LNCAP (cell line): ENCODE measurements around the gene PARP14.

ENCODE experiments used
- TF ChIP-seq, protein P1 (sequence below): fragments of 450-650 bp; IDR thresholded peaks from 2 replicates; pipeline ENCODE4 v1.5.1; 2017; ENCODE audit warnings: mild to moderate bottlenecking

PARP14 gene, protein sequence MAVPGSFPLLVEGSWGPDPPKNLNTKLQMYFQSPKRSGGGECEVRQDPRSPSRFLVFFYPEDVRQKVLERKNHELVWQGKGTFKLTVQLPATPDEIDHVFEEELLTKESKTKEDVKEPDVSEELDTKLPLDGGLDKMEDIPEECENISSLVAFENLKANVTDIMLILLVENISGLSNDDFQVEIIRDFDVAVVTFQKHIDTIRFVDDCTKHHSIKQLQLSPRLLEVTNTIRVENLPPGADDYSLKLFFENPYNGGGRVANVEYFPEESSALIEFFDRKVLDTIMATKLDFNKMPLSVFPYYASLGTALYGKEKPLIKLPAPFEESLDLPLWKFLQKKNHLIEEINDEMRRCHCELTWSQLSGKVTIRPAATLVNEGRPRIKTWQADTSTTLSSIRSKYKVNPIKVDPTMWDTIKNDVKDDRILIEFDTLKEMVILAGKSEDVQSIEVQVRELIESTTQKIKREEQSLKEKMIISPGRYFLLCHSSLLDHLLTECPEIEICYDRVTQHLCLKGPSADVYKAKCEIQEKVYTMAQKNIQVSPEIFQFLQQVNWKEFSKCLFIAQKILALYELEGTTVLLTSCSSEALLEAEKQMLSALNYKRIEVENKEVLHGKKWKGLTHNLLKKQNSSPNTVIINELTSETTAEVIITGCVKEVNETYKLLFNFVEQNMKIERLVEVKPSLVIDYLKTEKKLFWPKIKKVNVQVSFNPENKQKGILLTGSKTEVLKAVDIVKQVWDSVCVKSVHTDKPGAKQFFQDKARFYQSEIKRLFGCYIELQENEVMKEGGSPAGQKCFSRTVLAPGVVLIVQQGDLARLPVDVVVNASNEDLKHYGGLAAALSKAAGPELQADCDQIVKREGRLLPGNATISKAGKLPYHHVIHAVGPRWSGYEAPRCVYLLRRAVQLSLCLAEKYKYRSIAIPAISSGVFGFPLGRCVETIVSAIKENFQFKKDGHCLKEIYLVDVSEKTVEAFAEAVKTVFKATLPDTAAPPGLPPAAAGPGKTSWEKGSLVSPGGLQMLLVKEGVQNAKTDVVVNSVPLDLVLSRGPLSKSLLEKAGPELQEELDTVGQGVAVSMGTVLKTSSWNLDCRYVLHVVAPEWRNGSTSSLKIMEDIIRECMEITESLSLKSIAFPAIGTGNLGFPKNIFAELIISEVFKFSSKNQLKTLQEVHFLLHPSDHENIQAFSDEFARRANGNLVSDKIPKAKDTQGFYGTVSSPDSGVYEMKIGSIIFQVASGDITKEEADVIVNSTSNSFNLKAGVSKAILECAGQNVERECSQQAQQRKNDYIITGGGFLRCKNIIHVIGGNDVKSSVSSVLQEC (N-terminal part only)

DNA sequence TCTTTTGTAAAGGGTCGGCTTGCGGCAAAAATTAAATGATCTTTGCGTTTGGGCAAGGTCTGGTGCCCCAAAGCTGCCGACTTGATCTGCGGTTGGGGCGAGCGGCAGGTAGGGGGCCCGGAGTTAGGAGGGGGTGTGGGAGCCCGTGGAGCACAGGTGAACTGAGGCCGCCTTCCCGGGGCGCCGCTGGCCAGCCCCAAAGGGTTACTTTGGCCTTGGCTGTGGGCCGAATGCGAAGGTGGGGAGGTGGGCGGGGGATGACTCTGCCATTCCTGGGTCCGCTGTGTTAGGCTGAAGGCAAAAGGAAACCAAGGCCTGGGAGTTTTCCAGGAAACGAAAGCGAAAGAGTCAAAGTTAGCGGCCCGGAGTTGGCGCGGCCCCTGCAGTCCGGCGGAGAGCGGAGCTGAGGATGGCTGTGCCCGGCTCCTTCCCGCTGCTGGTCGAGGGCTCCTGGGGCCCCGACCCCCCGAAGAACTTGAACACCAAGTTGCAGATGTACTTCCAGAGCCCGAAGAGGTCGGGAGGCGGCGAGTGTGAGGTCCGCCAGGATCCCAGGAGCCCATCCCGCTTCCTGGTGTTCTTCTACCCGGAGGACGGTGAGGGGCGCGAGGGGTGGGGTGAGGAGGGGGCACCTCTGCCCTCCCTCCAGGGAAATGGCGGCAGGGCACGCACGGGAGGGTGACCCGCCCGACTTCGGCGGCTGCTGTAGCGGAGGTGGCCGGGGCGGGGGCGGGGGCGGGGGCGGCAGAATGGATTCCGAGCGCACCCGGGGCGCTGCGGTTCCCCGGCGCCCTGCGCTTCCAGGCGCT is at the start of gene PARP14:
TSS of gene PARP14 (plus strand) at position 365 of the 809 bp plus-strand sequence. CDS start at position 410, 45 bp downstream.
- TF ChIP-seq, protein P1, sequence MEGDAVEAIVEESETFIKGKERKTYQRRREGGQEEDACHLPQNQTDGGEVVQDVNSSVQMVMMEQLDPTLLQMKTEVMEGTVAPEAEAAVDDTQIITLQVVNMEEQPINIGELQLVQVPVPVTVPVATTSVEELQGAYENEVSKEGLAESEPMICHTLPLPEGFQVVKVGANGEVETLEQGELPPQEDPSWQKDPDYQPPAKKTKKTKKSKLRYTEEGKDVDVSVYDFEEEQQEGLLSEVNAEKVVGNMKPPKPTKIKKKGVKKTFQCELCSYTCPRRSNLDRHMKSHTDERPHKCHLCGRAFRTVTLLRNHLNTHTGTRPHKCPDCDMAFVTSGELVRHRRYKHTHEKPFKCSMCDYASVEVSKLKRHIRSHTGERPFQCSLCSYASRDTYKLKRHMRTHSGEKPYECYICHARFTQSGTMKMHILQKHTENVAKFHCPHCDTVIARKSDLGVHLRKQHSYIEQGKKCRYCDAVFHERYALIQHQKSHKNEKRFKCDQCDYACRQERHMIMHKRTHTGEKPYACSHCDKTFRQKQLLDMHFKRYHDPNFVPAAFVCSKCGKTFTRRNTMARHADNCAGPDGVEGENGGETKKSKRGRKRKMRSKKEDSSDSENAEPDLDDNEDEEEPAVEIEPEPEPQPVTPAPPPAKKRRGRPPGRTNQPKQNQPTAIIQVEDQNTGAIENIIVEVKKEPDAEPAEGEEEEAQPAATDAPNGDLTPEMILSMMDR = no peak

DNA sequence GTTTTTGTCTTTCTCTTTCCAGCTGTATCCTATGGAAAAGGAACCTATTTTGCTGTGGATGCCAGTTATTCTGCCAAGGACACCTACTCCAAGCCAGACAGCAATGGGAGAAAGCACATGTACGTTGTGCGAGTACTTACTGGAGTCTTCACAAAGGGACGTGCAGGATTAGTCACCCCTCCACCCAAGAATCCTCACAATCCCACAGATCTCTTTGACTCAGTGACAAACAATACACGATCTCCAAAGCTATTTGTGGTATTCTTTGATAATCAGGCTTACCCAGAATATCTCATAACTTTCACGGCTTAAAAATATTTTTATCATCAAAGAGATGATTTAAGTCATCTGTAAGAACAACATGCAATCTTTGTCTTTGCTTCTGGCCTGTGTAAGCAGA is 44.9 kb upstream of the PARP14 start:
- TF ChIP-seq, protein P1 = no peak

DNA sequence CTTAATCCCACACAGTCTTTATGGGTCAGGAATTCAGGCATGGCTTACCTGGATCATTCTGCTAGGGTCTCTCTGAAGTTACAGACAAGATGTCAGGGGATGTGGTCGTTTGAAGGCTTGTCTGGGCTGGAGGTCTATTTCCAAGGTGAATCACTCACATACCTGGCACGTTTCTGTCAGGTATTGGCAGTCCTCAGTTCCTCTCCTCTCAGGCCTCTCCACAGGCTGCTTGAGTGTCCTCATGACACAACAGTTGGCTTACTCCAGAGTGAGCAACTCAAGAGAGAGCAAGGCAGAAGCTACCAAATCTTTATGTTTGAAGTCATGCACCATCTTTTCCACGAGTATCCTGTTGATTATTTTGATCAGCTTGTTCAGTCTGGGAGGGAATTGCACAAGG is 43.9 kb upstream of the PARP14 start:
- TF ChIP-seq, protein P1 = no peak

DNA sequence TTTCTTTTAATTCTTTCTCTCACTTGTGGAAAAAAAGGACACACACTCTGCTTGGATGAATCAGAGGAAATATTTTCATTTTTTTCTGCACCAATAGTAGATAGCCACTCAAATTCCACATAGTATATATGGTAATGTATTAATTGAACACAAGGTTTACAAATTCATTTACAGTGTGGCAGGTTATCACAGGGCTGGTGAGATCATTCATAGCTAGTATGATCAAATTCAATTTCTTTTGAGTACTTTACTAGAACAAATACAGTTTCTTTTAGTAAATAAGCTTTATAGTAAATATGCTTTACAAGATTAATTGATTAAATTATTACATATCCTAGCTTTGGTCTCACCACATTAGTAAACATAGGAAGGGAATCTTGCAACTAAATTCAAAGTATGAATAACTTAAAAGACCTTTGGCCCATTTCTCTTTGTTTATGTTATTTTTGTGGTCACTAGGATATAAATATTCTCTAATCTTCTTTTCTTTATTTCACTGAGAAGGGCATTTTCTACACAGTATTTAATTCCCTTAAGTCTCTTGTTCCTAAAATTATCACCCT is 40.1 kb upstream of the PARP14 start:
- TF ChIP-seq, protein P1 = no peak

DNA sequence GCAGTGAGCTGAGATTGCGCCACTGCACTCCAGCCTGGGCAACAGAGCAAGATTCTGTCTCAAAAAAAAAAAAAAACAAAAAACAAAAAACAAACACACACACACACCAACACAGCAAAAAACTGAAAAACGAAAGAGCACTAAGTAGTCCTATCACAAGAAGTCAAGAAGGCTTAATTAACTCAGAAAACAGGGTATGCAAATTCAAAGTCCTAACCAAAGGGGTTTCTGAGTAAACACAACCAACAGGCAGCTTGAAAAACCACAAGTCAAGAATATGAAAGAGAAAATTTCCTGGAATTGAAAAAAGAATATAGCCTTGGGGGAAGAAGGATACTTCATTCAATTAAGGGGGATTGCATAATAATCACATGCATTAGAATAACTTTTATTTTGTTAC is 37.7 kb upstream of the PARP14 start:
- TF ChIP-seq, protein P1 = no peak

DNA sequence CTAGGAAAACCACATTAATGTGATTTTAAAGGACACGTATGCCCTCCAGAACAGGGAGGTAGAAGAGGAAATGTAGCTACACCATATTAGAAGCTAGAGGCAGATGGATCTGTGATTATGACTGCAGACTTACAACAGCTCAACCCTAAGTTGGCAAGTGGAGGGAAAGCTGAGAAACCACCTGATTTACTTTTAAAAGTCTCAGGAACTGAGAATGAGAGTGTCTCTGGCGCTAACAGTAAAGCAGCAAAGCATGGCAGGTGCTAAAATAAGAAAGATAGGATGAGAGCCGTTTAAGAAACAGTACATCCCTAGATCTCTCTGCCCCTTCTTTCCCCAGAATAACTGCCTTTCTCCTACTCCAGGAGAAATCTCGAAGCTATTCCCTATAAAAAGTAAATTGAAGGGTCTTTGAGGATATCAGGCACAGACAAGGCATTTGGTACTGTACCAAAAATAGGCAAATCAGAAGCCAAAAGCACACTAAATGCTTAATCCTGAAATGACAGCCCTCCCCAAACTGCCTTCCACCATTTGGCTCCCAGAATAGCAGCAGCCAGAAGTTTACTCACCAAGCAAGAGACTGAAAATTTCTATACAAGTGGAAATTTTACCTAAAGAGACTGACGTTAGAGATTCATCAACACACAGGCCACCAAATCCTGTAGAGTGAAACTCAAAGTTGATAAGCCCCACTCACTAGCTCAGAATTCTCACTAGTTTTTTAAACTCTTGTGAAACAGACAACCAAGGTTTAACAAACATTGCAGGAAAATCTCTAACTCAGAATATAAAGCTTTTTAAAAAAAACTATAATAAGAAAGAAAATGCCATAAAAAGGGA is 34.3 kb upstream of the PARP14 start:
- TF ChIP-seq, protein P1 = no peak
